Endothelial cell of umbilical vein (primary cell): ENCODE results near the gene DGKA.

Source experiments
- EZH2 ChIP-seq: IDR thresholded peaks from 2 replicates; pipeline ENCODE4 v1.6.1; 2012; ENCODE audit warnings: borderline replicate concordance, low read depth, mild to moderate bottlenecking, moderate library complexity, low read length, inconsistent platforms; ENCODE audit not compliant: severe bottlenecking
- FOS ChIP-seq: IDR thresholded peaks from 2 replicates; pipeline ENCODE4 v1.6.1; 2011; ENCODE audit warnings: mild to moderate bottlenecking, low read length, moderate library complexity, borderline replicate concordance; ENCODE audit not compliant: insufficient read depth
- GATA2 ChIP-seq: IDR thresholded peaks from 2 replicates; pipeline ENCODE4 v1.7.0; 2011; ENCODE audit warnings: low read depth, mild to moderate bottlenecking, moderate library complexity, mixed read lengths, low read length; ENCODE audit not compliant: insufficient read length, insufficient read depth
- JUN ChIP-seq: IDR thresholded peaks from 2 replicates; pipeline ENCODE4 v1.6.1; 2011; ENCODE audit warnings: borderline replicate concordance, low read depth; ENCODE audit not compliant: insufficient read length, insufficient read depth
- MYC ChIP-seq: IDR thresholded peaks from one replicate; pipeline ENCODE4 v1.6.1; 2011; ENCODE audit warnings: mild to moderate bottlenecking, low read depth, low read length
- POLR2A ChIP-seq: IDR thresholded peaks from 2 replicates; pipeline ENCODE4 v1.6.1; 2012; ENCODE audit warnings: low read depth, mild to moderate bottlenecking, control low read depth, low read length
- POLR2AphosphoS5 ChIP-seq: IDR thresholded peaks from 2 replicates; pipeline ENCODE4 v1.6.1; 2012; ENCODE audit warnings: low read depth, mild to moderate bottlenecking, control low read depth, low read length, moderate library complexity; ENCODE audit not compliant: insufficient read depth
- TF ChIP-seq, protein P1 (sequence below), 2 donors: IDR thresholded peaks; 1 replicate in 1 of 2; 2 replicates in 1 of 2; pipeline ENCODE4 v1.5.1; 2011; ENCODE audit warnings: low read length in 2 of 2, mild to moderate bottlenecking in 2 of 2, moderate library complexity in 2 of 2, control low read depth in 1 of 2, inconsistent platforms in 1 of 2, low read depth in 1 of 2; ENCODE audit not compliant: insufficient read depth in 1 of 2; ENCODE audit errors: extremely low read depth in 1 of 2
- TF ChIP-seq, protein P2 (sequence below): IDR thresholded peaks from 2 replicates; pipeline ENCODE4 v1.6.1; 2011; ENCODE audit not compliant: insufficient read depth, insufficient read length

- no peak for TF ChIP-seq POLR2AphosphoS5
- no peak for TF ChIP-seq EZH2
- no peak for TF ChIP-seq POLR2A
- TF ChIP-seq, protein P1, sequence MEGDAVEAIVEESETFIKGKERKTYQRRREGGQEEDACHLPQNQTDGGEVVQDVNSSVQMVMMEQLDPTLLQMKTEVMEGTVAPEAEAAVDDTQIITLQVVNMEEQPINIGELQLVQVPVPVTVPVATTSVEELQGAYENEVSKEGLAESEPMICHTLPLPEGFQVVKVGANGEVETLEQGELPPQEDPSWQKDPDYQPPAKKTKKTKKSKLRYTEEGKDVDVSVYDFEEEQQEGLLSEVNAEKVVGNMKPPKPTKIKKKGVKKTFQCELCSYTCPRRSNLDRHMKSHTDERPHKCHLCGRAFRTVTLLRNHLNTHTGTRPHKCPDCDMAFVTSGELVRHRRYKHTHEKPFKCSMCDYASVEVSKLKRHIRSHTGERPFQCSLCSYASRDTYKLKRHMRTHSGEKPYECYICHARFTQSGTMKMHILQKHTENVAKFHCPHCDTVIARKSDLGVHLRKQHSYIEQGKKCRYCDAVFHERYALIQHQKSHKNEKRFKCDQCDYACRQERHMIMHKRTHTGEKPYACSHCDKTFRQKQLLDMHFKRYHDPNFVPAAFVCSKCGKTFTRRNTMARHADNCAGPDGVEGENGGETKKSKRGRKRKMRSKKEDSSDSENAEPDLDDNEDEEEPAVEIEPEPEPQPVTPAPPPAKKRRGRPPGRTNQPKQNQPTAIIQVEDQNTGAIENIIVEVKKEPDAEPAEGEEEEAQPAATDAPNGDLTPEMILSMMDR (IDR thresholded peaks at IDR 0.05; ENCODE audit: extremely low read depth in 1 of 2, insufficient read depth in 1 of 2, low read depth in 1 of 2, low read length in 2 of 2): no peak
- no peak for TF ChIP-seq MYC
- TF ChIP-seq GATA2: no peak
- TF ChIP-seq, protein P2, sequence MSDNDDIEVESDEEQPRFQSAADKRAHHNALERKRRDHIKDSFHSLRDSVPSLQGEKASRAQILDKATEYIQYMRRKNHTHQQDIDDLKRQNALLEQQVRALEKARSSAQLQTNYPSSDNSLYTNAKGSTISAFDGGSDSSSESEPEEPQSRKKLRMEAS: no peak
- no peak for TF ChIP-seq JUN
- TF ChIP-seq FOS: no peak
Observed at GRCh38 chr12:55922126-55922525, 8.8 kb upstream of the DGKA start.
